ENCODE data around the gene PPP1R26. TPM values are rescaled to one million over a fixed set of nuclear protein-coding genes. Genes with fewer than 3 reads are reported as not detected.
"Not testable (repeated sequence)": the region's sequence is repeated elsewhere in the genome, so short reads cannot be mapped to it uniquely, and the experiment has no call there.

The PPP1R26 gene
- total RNA-seq, 4 donors from 2014 or later: 10.0 to 31.1 (median 18.2) TPM

GRCh38 chr9:135509458-135509857 is 29.9 kb downstream of the PPP1R26 start:
- no peak for DNase-seq (ENCODE audit: extremely low spot score)
- Histone ChIP-seq H3K9me3 (peaks cover 0 to 14% (median 0%) of the 10 kb centered on the region in 4 donors), H3K4me1 (peaks cover 0 to 6% (median 4%) of the 10 kb centered on the region in 4 donors), H3K4me3 (no peak overlapping the region), H3K36me3 (peaks cover 0 to 14% (median 7%) of the 10 kb centered on the region in 4 donors), H3K27ac (replicated peaks in 1 of 4) (no peak overlapping the region), H3K27me3 (peaks cover 0 to under 1% (median 0%) of the 10 kb centered on the region in 4 donors)
- intact Hi-C loops (cut with DNase I): no loop called here
- 93% methylated on average over 2 of the region's 2 CpGs for WGBS
- TF ChIP-seq CTCF (IDR thresholded peaks at IDR 0.05): no peak
- no peak for TF ChIP-seq EP300 (IDR thresholded peaks at IDR 0.05)
- TF ChIP-seq POLR2AphosphoS5 (IDR thresholded peaks at IDR 0.05): no peak
- no peak for TF ChIP-seq POLR2A (IDR thresholded peaks at IDR 0.05; ENCODE audit: low read depth)

- Histone ChIP-seq H3K4me3 (no peak overlapping the region), H3K36me3 (no peaks in the 10 kb centered on the region), H3K4me1 (no peaks in the 10 kb centered on the region), H3K27ac (replicated peaks in 1 of 4) (no peak overlapping the region), H3K9me3 (peaks cover 0 to 14% (median 0%) of the 10 kb centered on the region in 4 donors), H3K27me3 (peaks cover 0 to 24% (median 0%) of the 10 kb centered on the region in 4 donors)
- WGBS: 75% methylated on average over 10 of the region's 10 CpGs
- intact Hi-C loops (cut with DNase I): no loop called here
- TF ChIP-seq POLR2A (IDR thresholded peaks at IDR 0.05; ENCODE audit: low read depth): no peak
- TF ChIP-seq CTCF (IDR thresholded peaks at IDR 0.05): no peak
- no peak for TF ChIP-seq POLR2AphosphoS5 (IDR thresholded peaks at IDR 0.05)
- no peak for TF ChIP-seq EP300 (IDR thresholded peaks at IDR 0.05)
- no peak for DNase-seq (ENCODE audit: extremely low spot score)
These were observed 32.6 kb downstream of the PPP1R26 start for GRCh38 chr9:135512241-135512603.

GRCh38 chr9:135512904-135513303 is 33.3 kb downstream of the PPP1R26 start:
- no peak for DNase-seq (ENCODE audit: extremely low spot score)
- WGBS: 70% methylated on average over 7 of the region's 7 CpGs

GRCh38 chr9:135513351-135513846 is 33.8 kb downstream of the PPP1R26 start:
- Histone ChIP-seq H3K9me3 (peaks cover 0 to 10% (median 0%) of the 10 kb centered on the region in 4 donors), H3K4me1 (no peaks in the 10 kb centered on the region), H3K27ac (replicated peaks in 1 of 4) (no peak overlapping the region), H3K36me3 (no peaks in the 10 kb centered on the region), H3K4me3 (no peak overlapping the region), H3K27me3 (peaks cover 0 to 24% (median 0%) of the 10 kb centered on the region in 4 donors)
- intact Hi-C loops (cut with DNase I): no loop called here
- DNase-seq (ENCODE audit: extremely low spot score): no peak
- no peak for TF ChIP-seq POLR2AphosphoS5 (IDR thresholded peaks at IDR 0.05)
- 75% methylated on average over 6 of the region's 19 CpGs for WGBS

More at GRCh38 chr9:135512904-135513303, 33.3 kb downstream of the PPP1R26 start:
- Histone ChIP-seq H3K27ac (replicated peaks in 1 of 4) (no peak overlapping the region), H3K36me3 (no peaks in the 10 kb centered on the region), H3K4me3 (no peak overlapping the region), H3K4me1 (no peaks in the 10 kb centered on the region), H3K27me3 (peaks cover 0 to 24% (median 0%) of the 10 kb centered on the region in 4 donors), H3K9me3 (peaks cover 0 to 14% (median 0%) of the 10 kb centered on the region in 4 donors)
- TF ChIP-seq CTCF (IDR thresholded peaks at IDR 0.05) (no peak), POLR2AphosphoS5 (IDR thresholded peaks at IDR 0.05) (no peak), POLR2A (IDR thresholded peaks at IDR 0.05; ENCODE audit: low read depth) (no peak), EP300 (IDR thresholded peaks at IDR 0.05) (no peak)
- intact Hi-C loops (cut with DNase I): no loop called here

- H3K9me3 ChIP-seq; H3K4me3 ChIP-seq; H3K4me1 ChIP-seq; intact Hi-C loops (cut with DNase I); H3K27ac ChIP-seq (replicated peaks in 1 of 4); H3K36me3 ChIP-seq; DNase-seq (ENCODE audit: extremely low spot score): not testable (repeated sequence)
- no CpG with 5 or more reads among the region's 9 CpGs for WGBS
- peaks cover 0 to 24% (median 0%) of the 10 kb centered on the region in 4 donors for H3K27me3 ChIP-seq
These were observed 34.3 kb downstream of the PPP1R26 start for GRCh38 chr9:135513906-135514305.

Data from esophagus muscularis mucosa (tissue), 4 donors.